Stimulated activated CD8-positive, alpha-beta memory T cell treated with anti-CD3 and anti-CD28 coated beads, Interleukin-12 subunit alpha, Interleukin-12 subunit beta, amount 100 ng/mL, for 4 hours (primary cell): ENCODE measurements around the gene ITIH5.

ENCODE experiments used
- DNase-seq: peaks from one replicate; pipeline ENCODE4 v3.0.0-alpha.2; 2020; ENCODE audit warnings: low read depth

The ITIH5 gene

DNA sequence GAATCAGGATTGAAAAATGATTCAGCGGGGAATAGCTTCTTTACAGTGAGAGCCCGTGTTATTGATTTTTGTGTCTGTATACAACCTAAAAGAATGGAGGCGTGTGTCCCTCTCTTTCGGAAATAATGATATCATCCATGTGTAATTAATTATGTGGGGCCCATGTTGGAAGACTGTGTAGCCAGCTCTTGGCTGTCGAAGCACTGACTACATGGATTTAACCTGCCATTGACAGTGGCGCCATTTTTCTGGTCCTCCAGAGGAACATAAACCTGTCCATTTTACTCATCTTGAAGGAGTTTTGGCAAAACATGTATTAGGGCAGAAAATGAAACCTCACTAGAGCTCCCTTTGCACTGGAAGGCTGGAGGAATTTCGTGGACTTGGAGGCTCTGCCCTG lies 119.6 kb downstream of the ITIH5 start:
- no peak for DNase-seq

DNA sequence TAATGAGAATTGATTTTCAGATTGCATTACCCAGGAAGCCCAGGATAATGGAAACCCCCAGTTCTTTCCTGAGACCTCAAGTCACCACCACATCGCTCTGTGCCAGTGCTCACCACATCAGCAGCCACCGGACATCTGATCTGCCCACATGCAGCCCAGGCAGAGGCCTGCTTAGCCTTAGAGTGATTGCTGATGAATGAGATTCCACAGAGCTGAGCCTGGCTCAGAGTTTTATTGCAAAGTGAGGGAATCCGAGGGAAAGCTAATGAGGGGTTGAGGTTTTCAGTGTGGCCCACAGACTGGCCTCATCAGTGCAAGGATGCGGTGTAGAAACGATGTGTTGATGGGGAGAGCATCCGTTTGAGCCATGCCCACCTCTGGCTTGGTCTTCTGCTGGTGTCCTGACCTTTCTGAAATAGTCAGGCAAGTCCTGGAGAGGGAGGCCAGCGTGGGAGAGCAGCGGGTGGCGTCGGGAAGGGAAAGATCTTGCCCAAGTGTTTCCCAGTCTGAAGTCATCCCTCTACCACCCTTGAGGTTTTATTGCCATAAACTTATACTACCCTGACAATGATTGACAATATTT lies 120.3 kb downstream of the ITIH5 start:
- DNase-seq: no peak

DNA sequence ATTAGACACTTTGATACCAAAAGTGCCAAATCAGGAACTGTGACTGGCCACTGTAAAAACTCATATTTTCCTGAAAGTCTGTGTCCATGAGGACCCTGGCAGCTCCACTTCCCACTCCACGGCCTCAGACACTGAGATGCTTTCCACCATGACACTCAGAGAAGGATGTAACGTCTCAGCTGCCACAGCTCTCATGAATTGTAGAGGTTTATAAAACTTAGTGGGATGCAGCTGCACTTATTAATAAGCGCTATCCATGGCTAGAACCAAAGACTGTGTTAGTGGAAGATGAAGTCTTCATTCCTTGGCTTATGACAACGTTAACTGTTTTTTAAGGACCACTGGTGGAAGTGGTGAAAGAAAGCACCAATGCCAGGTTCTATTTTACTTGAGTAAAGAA lies 121.0 kb downstream of the ITIH5 start:
- DNase-seq: no peak

DNA sequence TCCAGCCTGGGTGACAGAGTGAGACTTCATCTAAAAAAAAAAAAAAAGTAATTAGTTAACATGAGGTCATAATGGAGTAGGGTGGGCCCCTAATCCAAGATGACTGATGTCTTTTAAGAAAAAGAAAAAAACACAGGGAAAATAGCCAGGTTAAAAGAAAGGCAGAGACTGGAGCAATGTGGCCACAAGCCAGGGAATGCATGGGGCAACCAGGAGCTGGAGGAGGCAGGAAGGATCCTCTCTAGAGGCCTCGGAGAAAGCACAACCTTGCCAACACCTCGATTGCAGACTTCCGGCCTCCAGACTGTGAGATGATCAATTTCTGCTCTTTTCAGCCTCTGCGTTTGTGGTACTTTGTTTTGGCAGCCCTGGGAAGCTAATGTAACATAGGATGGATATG lies 121.5 kb downstream of the ITIH5 start:
- no peak for DNase-seq

DNA sequence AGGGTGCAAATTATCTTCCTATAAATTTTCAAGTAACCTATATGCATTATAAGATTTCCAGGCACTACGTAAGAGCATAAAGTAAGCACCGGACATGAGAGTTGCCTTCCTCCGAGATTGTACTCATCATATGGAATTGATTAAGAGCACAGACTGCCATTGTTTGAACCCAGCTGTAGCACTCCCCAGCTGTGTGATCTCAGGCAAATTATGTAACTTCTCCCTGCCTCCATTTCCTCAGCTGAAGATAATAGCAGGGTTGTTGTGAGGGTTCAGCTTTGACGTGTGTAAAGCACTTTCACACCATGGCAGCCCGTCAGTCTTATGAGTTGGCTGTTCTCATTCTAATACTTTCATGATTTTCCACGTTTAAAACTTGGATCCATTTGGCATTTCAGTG lies 122.6 kb downstream of the ITIH5 start:
- no peak for DNase-seq

DNA sequence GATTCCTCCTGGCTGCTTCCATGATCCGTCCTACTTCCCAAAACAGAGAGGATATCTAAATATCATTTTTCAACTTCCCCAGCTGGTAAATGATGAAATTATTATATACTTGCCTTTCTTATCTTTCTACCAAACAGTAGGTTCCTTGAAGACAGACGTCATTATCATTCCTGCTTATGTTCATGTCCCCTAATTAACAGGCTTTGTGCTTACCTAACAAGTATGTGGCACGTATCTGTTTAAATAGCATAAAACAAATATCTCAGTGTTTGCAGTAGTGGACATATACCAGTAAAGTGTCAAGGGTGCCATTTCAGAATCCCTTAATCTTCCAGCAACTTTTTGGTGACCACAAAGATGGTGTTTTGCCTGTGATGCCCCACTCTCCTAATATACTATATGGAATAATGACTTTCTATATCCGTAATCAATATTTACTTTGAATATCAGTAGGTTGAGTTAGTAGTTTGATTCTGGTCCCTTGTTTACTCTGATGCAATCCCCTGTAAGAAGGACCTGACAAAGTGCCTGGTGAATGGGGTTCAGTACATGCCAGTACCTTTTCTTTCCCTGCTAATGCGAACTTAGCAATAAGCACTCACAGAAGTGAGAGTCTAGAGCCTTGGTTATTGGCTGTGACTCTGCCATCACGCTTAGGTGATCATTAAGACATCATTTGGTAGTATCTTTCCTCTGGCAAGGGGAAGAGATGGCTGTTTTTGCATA lies 124.4 kb downstream of the ITIH5 start:
- DNase-seq: no peak

DNA sequence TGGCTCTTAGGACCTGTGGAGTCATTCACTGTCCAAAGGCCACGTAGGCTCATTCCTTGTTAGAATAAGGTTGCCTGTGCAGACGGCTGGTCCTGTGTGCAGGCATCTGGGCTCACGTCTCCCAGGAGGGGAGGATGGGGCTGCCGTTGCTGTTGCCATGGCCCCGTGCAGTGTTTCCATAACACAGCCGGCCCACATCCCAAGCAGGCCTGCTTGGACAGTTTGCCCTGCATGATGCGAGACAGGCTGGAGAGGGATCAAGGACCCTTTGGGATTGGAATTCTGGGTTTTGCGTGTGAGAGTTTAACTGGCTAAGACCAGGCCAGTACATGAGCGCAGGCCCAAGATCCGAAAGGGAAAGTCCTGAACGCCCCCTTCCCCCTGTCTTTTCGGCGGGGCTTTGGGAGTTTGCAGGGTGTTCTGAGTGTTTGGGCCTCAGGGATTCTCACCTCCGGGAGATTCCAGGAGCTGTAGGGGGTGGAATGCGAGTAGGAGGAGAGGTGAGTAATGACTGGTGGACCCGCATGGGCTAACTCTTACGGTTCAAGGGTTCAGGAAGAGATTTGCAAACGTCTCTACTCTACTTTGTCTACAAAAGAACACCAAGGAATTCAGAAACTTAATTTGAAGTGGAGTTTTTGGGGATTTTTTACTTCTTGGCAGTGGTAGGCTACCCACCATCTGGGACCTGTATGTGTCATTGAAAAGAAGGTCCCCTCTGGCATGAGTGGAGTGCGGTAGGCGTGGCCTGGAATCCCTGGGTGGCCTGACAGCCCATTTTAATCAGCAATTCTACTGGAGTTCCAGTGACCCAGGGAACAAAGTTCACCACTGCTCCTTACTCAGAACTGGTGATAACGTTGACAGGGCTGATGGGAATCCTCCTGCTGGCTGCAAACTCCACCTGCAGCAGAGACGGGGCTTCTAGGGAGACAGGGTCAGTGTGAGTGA lies 125.4 kb downstream of the ITIH5 start:
- DNase-seq: no peak

DNA sequence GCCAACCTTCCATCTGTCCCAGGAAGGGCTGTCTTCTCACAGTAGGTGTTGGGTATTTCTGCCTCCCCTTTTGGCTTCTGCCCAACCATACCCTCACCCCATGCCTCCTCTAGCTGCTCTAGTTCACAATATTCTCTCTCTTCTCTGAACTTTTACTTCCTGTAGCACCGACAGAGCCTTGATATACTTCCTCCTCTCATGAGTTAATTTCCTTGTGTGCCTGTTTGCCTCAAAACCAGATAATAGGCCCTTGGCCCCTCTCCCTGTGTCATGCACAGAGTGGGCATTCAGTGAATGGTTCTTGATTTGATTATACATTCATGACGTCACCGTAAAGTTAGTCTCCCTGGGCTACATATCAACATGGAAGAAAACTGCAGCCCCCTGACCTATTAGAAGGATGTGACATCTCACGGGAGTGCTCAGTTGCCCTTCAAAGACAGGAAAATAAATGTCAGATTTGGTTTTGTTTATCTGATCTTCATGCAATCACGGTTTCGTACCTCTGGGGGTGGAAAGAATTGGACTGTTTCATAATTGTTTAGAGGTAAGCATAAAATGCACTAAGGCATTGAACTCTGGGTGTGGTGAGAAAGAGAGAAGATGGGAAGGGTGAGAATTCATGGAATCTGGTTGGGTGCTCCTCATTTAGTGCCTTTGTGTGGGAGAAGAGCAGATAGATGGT lies 127.7 kb downstream of the ITIH5 start:
- no peak for DNase-seq

DNA sequence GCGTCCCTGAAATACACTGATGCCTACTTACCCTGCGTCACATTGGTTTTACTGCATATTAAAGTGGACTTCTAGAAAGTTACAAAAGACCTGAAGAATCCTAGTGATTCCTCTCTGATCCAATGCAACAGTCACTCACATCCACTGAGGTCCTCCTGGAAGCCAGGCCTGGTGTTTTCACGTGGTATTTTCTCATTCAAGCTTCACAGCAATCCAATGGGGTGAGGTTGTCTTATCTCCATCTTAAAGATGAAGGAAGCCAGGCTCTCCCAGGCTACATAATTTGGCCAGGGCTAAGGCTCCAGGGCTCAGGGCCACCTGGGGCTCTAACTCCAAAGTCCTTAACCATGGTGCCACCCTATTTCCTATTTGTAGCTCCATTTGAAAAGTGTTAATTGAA lies 129.6 kb downstream of the ITIH5 start:
- no peak for DNase-seq

DNA sequence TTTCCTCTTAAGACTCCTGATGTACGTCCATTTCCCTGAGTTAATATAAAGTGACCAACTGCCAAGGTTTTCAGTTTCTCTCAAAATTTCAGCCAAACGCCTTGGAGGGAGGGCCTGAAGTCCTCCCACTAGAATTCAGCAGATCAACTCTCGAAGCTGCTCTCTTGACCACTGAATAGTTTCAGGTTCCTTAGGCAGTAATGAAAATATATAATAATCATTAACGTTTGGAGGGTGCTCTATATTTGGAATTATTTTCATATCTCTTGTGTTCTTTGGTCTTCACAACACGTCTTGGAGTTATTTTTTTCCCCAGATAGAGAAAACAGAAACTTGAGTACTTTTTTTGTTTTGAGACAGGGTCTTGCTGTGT lies 132.3 kb downstream of the ITIH5 start:
- no peak for DNase-seq

DNA sequence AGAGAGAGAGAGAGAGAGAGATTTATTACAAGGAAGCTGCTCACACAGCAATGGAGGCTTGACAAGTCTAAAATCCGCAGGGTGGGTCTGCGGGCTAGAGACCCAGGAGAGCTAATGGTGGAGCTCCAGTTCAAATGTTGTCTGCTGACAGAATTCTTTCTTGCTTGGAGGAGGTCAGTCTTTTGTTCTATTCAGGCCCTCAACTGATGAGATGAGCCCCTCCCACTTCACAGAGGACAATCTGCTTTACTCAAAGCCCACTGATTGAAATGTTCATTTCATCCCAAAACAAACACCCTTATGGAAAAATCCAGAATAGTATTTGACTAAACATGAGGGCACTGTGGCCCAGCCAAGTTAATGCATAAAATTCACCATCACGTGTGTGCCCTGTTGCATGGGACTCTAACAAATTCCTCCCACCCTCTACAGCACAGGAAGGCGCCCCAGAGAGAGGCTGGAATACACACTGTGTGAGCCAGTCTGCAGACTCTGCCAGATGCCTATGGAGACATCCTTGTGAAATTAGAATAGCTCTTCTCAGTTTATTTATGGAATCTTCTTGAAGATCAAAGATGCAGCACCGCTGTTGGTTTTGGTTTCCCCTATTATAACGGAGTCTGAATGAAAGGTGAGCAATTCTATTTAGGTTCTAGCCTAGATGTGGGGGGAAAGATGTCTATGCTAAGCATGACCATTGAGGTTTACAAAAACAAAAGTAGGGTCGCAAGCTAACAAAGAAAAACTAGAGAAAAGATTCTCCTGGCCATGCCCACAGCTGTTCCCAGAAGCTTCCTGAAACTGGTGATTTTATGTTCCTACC lies 132.9 kb downstream of the ITIH5 start:
- no peak for DNase-seq

DNA sequence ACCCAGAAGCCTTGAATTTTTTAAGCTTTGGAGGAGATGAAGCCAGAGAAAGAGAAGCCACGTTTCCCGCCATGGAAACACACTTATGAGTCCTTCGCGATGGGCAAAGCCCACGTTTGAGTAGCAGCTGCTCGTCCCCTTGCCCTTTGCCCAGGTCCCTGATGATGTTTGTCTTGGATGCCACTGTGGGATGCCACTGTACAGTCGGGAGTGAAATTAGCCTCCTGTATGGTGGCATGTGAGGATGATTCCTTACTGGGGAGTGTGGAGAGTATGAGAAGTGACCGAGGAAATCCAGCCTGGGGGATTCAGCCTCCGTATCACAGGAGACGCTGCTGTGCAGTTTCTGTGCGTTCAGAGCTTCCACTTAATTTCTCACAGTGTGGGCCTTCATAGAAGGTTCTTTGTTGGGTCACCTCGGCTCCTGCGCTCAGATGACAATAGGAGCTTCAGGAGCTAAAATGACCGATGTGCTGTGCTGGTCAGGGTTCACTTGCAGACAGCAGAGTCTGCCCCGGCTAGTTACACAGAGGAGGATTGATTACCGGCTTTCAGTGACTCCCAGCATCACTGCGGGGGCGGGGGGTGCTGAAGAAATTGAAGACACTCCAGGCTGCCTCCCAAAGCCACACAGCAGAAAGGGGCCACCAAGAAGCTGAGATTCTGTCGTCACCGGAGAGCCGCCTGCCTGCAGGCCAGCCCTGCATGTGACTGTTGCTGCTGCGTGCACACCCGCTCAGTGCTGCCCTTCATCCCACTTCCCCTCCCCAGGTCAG lies 133.9 kb downstream of the ITIH5 start:
- no peak for DNase-seq

DNA sequence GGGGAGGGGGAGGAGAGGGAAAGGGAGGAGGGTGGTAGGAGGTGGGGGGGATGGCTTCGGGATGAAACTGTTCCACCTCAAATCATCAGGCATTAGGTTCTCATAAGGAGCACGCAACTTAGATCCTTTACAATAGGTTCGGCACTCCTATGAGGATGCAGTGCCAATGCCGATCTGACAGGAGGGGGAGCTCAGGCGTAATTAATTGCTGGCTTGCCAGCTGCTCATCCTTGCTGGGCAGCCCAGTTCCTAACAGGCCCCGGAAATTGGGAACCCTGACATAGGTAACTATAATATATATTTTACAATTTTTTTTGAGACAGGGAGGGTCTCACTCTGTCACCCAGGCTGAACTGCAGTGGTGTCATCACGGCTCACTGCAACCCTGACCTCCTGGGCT lies 137.1 kb downstream of the ITIH5 start:
- no peak for DNase-seq

DNA sequence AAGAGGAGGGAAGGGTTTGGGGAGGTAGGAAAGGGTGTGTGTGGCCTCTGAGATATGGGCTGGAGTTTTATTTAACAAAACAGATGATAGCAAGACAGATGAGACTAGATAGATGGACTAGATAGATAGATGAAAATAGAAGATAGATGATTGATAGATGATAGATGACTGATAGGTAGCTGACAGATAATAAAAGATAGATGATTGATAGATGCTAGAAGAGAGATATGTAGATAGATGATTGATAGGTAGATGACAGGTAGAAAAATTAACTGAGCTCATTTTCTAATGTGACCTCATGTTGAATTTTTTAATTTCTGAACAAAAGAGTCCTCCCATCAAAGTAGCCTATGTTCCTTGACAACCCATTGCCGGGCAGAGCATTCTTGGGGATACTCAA lies 139.3 kb downstream of the ITIH5 start:
- DNase-seq: no peak

DNA sequence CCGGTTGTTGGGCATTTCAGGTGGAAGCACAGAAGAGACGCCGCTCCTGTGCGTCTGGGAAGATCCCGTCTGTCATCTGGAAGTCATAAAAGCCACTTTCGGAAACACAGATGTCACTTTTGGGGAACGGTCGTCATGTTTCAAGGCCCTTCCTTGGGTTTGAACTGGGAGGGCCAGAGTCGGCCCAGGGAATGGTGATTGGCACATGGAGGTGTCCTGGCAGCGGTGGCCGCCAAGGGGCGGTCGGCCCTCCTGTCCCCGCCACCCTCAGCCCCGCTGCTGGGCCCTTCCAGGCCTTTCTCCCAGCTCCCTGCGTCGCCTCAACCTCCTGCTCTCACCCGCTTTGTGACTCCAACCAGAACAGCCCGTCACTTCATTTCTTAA lies 140.8 kb downstream of the ITIH5 start:
- DNase-seq: no peak

DNA sequence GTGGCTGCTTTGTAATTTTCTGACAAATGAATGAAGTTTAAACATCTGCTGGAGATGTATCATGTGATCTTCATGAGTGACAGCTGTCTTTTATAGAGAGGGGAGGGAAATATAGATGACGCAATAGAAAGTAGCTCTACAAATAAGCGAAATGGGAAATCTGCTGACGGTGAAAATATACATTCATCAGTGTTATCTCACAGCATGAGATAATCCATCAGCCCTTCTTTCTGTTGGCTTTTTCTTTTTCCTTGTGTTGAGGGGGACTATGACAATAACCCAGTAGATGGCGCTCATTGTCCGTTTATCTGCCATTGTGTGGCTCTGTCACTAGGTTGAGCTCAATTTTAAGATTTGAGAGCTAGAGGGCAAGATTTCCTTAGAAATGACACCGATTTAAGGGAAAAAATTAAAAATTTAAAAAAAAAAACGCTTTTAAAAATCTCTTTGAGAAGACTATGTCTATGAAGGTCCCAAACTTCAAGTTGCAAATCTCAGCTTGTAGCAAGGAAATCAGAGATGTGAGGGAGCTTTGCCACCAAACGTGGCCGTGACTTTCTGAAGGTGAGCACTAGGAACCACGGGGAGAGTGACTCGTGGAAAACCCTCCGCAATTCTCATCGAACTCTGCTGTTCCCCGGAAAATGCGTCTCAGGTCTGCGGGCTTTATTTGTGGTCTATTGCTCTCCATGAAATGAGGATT lies 141.3 kb downstream of the ITIH5 start:
- DNase-seq: no peak

DNA sequence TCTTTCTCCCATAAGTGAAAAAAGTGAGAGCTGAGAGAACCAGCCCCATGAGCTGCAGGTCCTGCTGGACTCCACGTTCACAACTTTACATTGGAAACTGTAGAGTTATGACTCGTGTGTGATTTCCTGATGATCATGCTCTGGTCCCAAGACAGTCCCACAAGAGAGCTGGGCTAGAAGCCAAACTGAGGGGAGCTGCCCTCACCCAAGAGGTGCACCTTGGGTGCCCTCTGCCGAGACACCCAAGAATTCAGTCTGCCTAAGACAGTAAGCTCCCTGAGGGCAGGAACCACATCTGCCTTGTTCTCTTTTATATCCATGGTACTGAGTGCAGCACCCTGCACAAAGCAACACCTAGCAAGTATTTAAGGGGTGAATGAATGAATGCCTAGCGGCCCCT lies 143.1 kb downstream of the ITIH5 start:
- no peak for DNase-seq

DNA sequence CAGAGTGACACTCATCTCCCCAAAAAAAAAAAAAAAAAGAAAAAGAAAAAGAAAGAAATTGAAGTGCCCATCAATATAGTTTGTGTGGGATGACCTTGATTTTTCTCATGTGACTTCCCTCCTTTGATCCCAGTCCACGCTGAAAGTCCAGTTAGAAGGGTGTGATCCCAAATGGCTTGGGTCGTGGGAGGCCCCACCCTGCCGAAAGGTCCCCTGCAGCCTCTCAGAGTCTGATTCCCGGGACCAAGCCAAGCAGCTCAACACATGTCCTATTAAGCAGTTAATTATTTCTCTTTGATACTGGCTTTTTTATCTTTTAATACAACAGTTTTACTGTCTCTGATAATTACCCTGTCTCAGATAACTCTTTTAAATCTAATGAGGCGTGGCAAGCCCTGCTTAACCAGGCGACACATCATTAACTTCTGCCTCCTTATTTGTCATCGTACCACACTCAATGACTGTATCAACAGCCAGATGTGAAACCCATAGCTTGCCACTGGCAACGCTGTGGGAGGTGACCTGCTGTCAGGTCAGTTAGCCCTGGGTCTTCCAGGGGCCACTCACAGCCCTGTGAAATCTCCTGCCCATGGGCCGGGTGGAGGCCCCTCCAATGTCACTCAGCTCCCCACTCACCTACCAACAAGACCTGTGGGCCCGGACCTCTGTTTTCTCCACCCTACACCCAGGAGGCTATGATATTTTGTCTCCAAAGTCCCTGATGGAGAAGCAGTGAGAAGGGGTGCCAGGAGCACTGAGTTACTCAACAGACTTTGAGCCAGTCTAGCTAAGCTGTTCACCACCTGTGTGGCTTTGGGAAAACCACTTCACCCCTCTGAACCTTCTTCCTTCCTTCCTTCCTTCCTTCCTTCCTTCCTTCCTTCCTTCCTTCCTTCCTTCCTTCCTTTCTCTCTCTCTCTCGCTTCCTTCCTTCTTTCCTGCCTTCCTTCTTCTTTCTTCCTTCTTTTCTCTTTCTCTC lies 146.0 kb downstream of the ITIH5 start:
- no peak for DNase-seq

DNA sequence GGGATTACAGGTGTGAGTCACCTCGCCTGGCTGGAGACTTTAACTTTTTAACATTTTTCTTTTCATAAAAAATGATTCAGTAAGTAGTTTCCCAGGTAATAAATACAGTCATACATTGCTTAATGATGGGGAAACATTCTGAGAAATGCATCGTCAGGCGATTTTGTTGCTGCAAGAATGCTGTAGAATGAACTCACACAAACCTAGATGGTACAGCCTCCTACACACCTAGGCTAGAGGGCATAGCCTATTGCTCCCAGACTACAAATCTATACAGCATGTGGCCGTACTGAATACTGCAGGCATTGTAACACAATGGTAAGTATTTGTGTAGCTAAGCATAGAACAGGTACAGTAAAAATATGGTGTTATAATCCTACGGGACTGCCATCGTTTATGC lies 147.4 kb downstream of the ITIH5 start:
- no peak for DNase-seq
